ENCODE data around the gene ATP6AP2.

The ATP6AP2 gene

GRCh38 chrX:40646489-40647306 lies 65.9 kb downstream of the ATP6AP2 start:
- peak; percentile 35 for DNase-seq

- peak; percentile 98 for DNase-seq
These were observed 66.8 kb downstream of the ATP6AP2 start, which contains the start of gene CXorf38 for GRCh38 chrX:40647307-40648197. CXorf38 (minus strand) TSS chrX:40647561; CDS start chrX:40647520, 41 bp downstream.

- DNase-seq: peak; percentile 81
These were observed 71.0 kb downstream of the ATP6AP2 start for GRCh38 chrX:40651620-40652223.

- no peak for DNase-seq
These were observed 71.9 kb downstream of the ATP6AP2 start for GRCh38 chrX:40652664-40653063.

GRCh38 chrX:40653535-40653934 lies 72.8 kb downstream of the ATP6AP2 start:
- no peak for DNase-seq

Data from activated CD8-positive, alpha-beta memory T cell treated with anti-CD3 and anti-CD28 coated beads, Interleukin-2, amount 50 U/mL, for 4 hours (primary cell).